Neuronal stem cell (in vitro differentiated cells): ENCODE data around the gene ITGA3.
A peak's percentile ranks its signal among the peaks of the same experiment; 100 is the strongest.

Experiments used
- DNase-seq: peaks from one replicate; pipeline ENCODE4 v3.0.0-alpha.2; 2013; ENCODE audit warnings: low spot score
- H2AFZ ChIP-seq: one replicate; pipeline ENCODE4 v1.6.1; 2013; ENCODE audit warnings: mild to moderate bottlenecking, low read length, inconsistent platforms
- H2AK5ac ChIP-seq: 2 replicates; pipeline ENCODE4 v1.6.1; 2013; ENCODE audit warnings: low read depth, mild to moderate bottlenecking, inconsistent platforms, low read length, moderate library complexity, mixed read lengths
- H2BK120ac ChIP-seq: 2 replicates; pipeline ENCODE4 v1.6.1; 2013; ENCODE audit warnings: low read depth, mild to moderate bottlenecking, inconsistent platforms, low read length, moderate library complexity, mixed read lengths
- H2BK12ac ChIP-seq: one replicate; pipeline ENCODE4 v1.6.1; 2013; ENCODE audit warnings: low read length, inconsistent platforms
- H2BK15ac ChIP-seq: 2 replicates; pipeline ENCODE4 v1.6.1; 2013; ENCODE audit warnings: mild to moderate bottlenecking, low read length, inconsistent platforms, mixed read lengths
- H2BK5ac ChIP-seq: one replicate; pipeline ENCODE4 v1.6.1; 2013; ENCODE audit warnings: inconsistent platforms, mild to moderate bottlenecking, low read length, moderate library complexity
- H3K14ac ChIP-seq: one replicate; pipeline ENCODE4 v1.6.1; 2013; ENCODE audit warnings: low read length, inconsistent platforms
- H3K18ac ChIP-seq: 2 replicates; pipeline ENCODE4 v1.6.1; 2013; ENCODE audit warnings: low read length, inconsistent platforms
- H3K23ac ChIP-seq: 2 replicates; pipeline ENCODE4 v1.6.1; 2013; ENCODE audit warnings: low read depth, mild to moderate bottlenecking, mixed read lengths, low read length, inconsistent platforms; ENCODE audit not compliant: poor library complexity
- H3K27ac ChIP-seq: replicated peaks from 3 replicates; pipeline ENCODE4 v1.5.1; 2013; ENCODE audit warnings: low read length, inconsistent platforms
- H3K27me3 ChIP-seq, 3 experiments: 2 replicates each; pipeline ENCODE4 v1.6.1; 2013; ENCODE audit warnings: low read length in 3 of 3, mild to moderate bottlenecking in 2 of 3, inconsistent platforms in 1 of 3, low read depth in 1 of 3, mixed read lengths in 1 of 3, moderate library complexity in 1 of 3; ENCODE audit not compliant: control insufficient read depth in 3 of 3, insufficient read depth in 3 of 3
- H3K36me3 ChIP-seq, 2 donors: replicated peaks in 1 of 2; 2 replicates each; pipeline ENCODE4 v1.6.1; 2013; ENCODE audit warnings: low read length in 2 of 2; ENCODE audit not compliant: control insufficient read depth in 2 of 2, insufficient read depth in 2 of 2
- H3K4ac ChIP-seq: 2 replicates; pipeline ENCODE4 v1.6.1; 2013; ENCODE audit warnings: inconsistent platforms, mild to moderate bottlenecking, low read length, moderate library complexity
- H3K4me1 ChIP-seq, 2 donors: 1 replicate in 1 of 2; 2 replicates in 1 of 2; pipeline ENCODE4 v1.6.1; 2013; ENCODE audit warnings: low read length in 2 of 2, low read depth in 1 of 2; ENCODE audit not compliant: control insufficient read depth in 2 of 2, insufficient read depth in 1 of 2
- H3K4me2 ChIP-seq: one replicate; pipeline ENCODE4 v1.6.1; 2013; ENCODE audit warnings: mild to moderate bottlenecking, low read length, inconsistent platforms; ENCODE audit not compliant: insufficient read depth, poor library complexity, severe bottlenecking
- H3K4me3 ChIP-seq, 2 donors: 2 replicates each; pipeline ENCODE4 v1.5.1; 2013; ENCODE audit warnings: low read length in 2 of 2, mild to moderate bottlenecking in 2 of 2, inconsistent platforms in 1 of 2, moderate library complexity in 1 of 2
- H3K79me1 ChIP-seq: one replicate; pipeline ENCODE4 v1.6.1; 2013; ENCODE audit warnings: low read depth, mild to moderate bottlenecking, inconsistent platforms, low read length, moderate library complexity
- H3K9ac ChIP-seq: one replicate; pipeline ENCODE4 v1.6.1; 2013; ENCODE audit warnings: mild to moderate bottlenecking, low read depth, low read length, inconsistent platforms; ENCODE audit not compliant: poor library complexity
- H3K9me3 ChIP-seq, 2 donors: replicated peaks in 1 of 2; 2 replicates each; pipeline versions ENCODE3 to v1.6.1; 2013; ENCODE audit warnings: low read length in 2 of 2, mild to moderate bottlenecking in 2 of 2, inconsistent platforms in 1 of 2, low read depth in 1 of 2, mixed read lengths in 1 of 2, moderate library complexity in 1 of 2; ENCODE audit not compliant: control insufficient read depth in 2 of 2, insufficient read depth in 1 of 2
- H4K8ac ChIP-seq: one replicate; pipeline ENCODE4 v1.6.1; 2013; ENCODE audit warnings: low read depth, mild to moderate bottlenecking, inconsistent platforms, low read length, moderate library complexity
- H4K91ac ChIP-seq: one replicate; pipeline ENCODE4 v1.6.1; 2013; ENCODE audit warnings: low read length, low read depth, mild to moderate bottlenecking, inconsistent platforms; ENCODE audit not compliant: poor library complexity
- WGBS, 2 donors: extraction: QIAGEN DNeasy Blood & Tissue Kit; methylation state at CpG; one replicate each; pipeline ENCODE4 v1.1.7; 2013; ENCODE audit warnings: missing lambda C conversion rate in 2 of 2, mixed read lengths in 1 of 2; ENCODE audit not compliant: insufficient read length in 2 of 2, insufficient replicate concordance in 1 of 2; ENCODE audit errors: extremely low coverage in 2 of 2; 5-methylcytosine and 5-hydroxymethylcytosine counted together

The ITGA3 gene

GRCh38 chr17:50095626-50096037 is 39.7 kb downstream of the ITGA3 start:
- Histone ChIP-seq H4K91ac (no peak overlapping the region), H2AFZ (peak overlapping the region; percentile 96), H3K36me3 (peaks cover 0 to 5% of the 10 kb centered on the region in 2 donors), H3K14ac (peak overlapping the region; percentile 10), H3K4ac (peak overlapping the region; percentile 29), H2BK5ac (peak overlapping the region; percentile 0), H3K18ac (peak overlapping the region; percentile 96), H3K27ac (no peak overlapping the region), H3K4me3 (peak overlapping the region; percentile 81 to 86), H3K79me1 (peaks cover 6% of the 10 kb centered on the region), H3K9ac (peak overlapping the region; percentile 98), H2BK120ac (peak overlapping the region; percentile 62), H3K4me2 (peak overlapping the region; percentile 74), H4K8ac (no peak overlapping the region), H3K9me3 (no peaks in the 10 kb centered on the region), H3K23ac (peak overlapping the region; percentile 56), H2AK5ac (peak overlapping the region; percentile 81), H3K4me1 (peaks cover 8 to 10% of the 10 kb centered on the region in 2 donors), H3K27me3 (peaks cover 0 to 7% (median 0%) of the 10 kb centered on the region in 3 experiments), H2BK15ac (peak overlapping the region; percentile 87), H2BK12ac (no peak overlapping the region)
- no CpG with 5 or more reads among the region's 12 CpGs for WGBS, 2 donors
- DNase-seq, result no peak

- Histone ChIP-seq H3K4ac (no peak overlapping the region), H2BK15ac (no peak overlapping the region), H2BK12ac (no peak overlapping the region), H3K4me2 (peak overlapping the region; percentile 74), H3K36me3 (peaks cover 0 to 5% of the 10 kb centered on the region in 2 donors), H2AFZ (peak overlapping the region; percentile 96), H3K9me3 (no peaks in the 10 kb centered on the region), H2AK5ac (peak overlapping the region; percentile 91), H3K4me3 (peak overlapping the region; percentile 81 to 86), H2BK5ac (peak overlapping the region; percentile 0), H3K27ac (no peak overlapping the region), H4K8ac (no peak overlapping the region), H3K27me3 (peaks cover 0 to 4% (median 0%) of the 10 kb centered on the region in 3 experiments), H3K18ac (peak overlapping the region; percentile 44), H3K14ac (peak overlapping the region; percentile 10), H3K23ac (peak overlapping the region; percentile 56), H3K79me1 (peaks cover 6% of the 10 kb centered on the region), H4K91ac (no peak overlapping the region), H3K9ac (peak overlapping the region; percentile 55), H3K4me1 (peaks cover 12 to 14% of the 10 kb centered on the region in 2 donors), H2BK120ac (peak overlapping the region; percentile 62)
- DNase-seq, result no peak
- WGBS, 2 donors, result no CpG with 5 or more reads among the region's 6 CpGs
Observed at GRCh38 chr17:50096092-50096491, 40.2 kb downstream of the ITGA3 start.

- Histone ChIP-seq H3K9ac (peak overlapping the region; percentile 45), H4K91ac (no peak overlapping the region), H4K8ac (no peak overlapping the region), H2AFZ (no peak overlapping the region), H3K4ac (no peak overlapping the region), H2BK12ac (no peak overlapping the region), H3K27ac (no peak overlapping the region), H3K4me2 (no peak overlapping the region), H3K27me3 (peaks cover 0 to 4% (median 0%) of the 10 kb centered on the region in 3 experiments), H3K18ac (no peak overlapping the region), H2BK15ac (no peak overlapping the region), H3K79me1 (peaks cover 6% of the 10 kb centered on the region), H3K14ac (no peak overlapping the region), H3K4me3 (no peak overlapping the region), H2BK5ac (peak overlapping the region; percentile 0), H2BK120ac (no peak overlapping the region), H3K4me1 (peaks cover 19 to 21% of the 10 kb centered on the region in 2 donors), H3K23ac (no peak overlapping the region), H3K9me3 (no peaks in the 10 kb centered on the region), H2AK5ac (peak overlapping the region; percentile 91), H3K36me3 (peaks cover 0 to 5% of the 10 kb centered on the region in 2 donors)
- no CpG with 5 or more reads among the region's 3 CpGs for WGBS, 2 donors
- DNase-seq, result no peak
Observed at GRCh38 chr17:50096758-50097157, 40.8 kb downstream of the ITGA3 start.

- Histone ChIP-seq H2BK120ac (no peak overlapping the region), H2BK12ac (no peak overlapping the region), H2BK5ac (no peak overlapping the region), H3K4me2 (no peak overlapping the region), H2BK15ac (no peak overlapping the region), H3K79me1 (peaks cover 8% of the 10 kb centered on the region), H3K27me3 (peaks cover 0 to 4% (median 0%) of the 10 kb centered on the region in 3 experiments), H3K36me3 (peaks cover 0 to 5% of the 10 kb centered on the region in 2 donors), H3K14ac (no peak overlapping the region), H3K4me1 (peaks cover 24 to 27% of the 10 kb centered on the region in 2 donors), H3K18ac (no peak overlapping the region), H4K91ac (no peak overlapping the region), H3K9ac (no peak overlapping the region), H3K23ac (no peak overlapping the region), H3K9me3 (no peaks in the 10 kb centered on the region), H3K4ac (no peak overlapping the region), H3K4me3 (no peak overlapping the region), H2AK5ac (no peak overlapping the region), H4K8ac (no peak overlapping the region), H3K27ac (no peak overlapping the region), H2AFZ (no peak overlapping the region)
- no peak for DNase-seq
- no CpG with 5 or more reads among the region's 7 CpGs for WGBS, 2 donors
Observed at GRCh38 chr17:50097455-50097854, 41.5 kb downstream of the ITGA3 start.
